T1000 (cell line): ENCODE data around the gene FASTKD1.
"Not testable (repeated sequence)": the region's sequence is repeated elsewhere in the genome, so short reads cannot be mapped to it uniquely, and the experiment has no call there.

Experiments used
- DNase-seq: peaks from one replicate; lab custom pipeline; 2025; ENCODE audit warnings: mixed read lengths; lab: John Stamatoyannopoulos, UW

FASTKD1 gene

GRCh38 chr2:169570752-169571151, 2.9 kb downstream of the FASTKD1 start:
- not testable (repeated sequence) for DNase-seq

GRCh38 chr2:169569948-169570347, 3.7 kb downstream of the FASTKD1 start:
- DNase-seq, result no peak

GRCh38 chr2:169565686-169566085, 8.0 kb downstream of the FASTKD1 start:
- no peak for DNase-seq

- no peak for DNase-seq
Observed at GRCh38 chr2:169562519-169562918, 11.1 kb downstream of the FASTKD1 start.

- not testable (repeated sequence) for DNase-seq
Observed at GRCh38 chr2:169562084-169562483, 11.6 kb downstream of the FASTKD1 start.

- DNase-seq, result no peak
Observed at GRCh38 chr2:169561364-169561763, 12.3 kb downstream of the FASTKD1 start.

GRCh38 chr2:169546756-169547155, 26.9 kb downstream of the FASTKD1 start:
- DNase-seq, result no peak

- DNase-seq, result no peak
Observed at GRCh38 chr2:169542433-169542832, 31.2 kb downstream of the FASTKD1 start.

GRCh38 chr2:169540146-169540545, 33.5 kb downstream of the FASTKD1 start:
- no peak for DNase-seq

GRCh38 chr2:169539460-169539859, 34.2 kb downstream of the FASTKD1 start:
- not testable (repeated sequence) for DNase-seq

GRCh38 chr2:169528271-169528701, 45.4 kb downstream of the FASTKD1 start:
- DNase-seq, result peak; percentile 24

- no peak for DNase-seq
Observed at GRCh38 chr2:169526451-169526850, 47.2 kb downstream of the FASTKD1 start.

GRCh38 chr2:169525434-169525833, 48.2 kb downstream of the FASTKD1 start:
- no peak for DNase-seq

GRCh38 chr2:169523681-169524080, 50.0 kb downstream of the FASTKD1 start:
- DNase-seq, result no peak

- DNase-seq, result no peak
Observed at GRCh38 chr2:169520896-169521295, 52.8 kb downstream of the FASTKD1 start.

GRCh38 chr2:169516488-169516995, 57.1 kb downstream of the FASTKD1 start:
- not testable (repeated sequence) for DNase-seq

- not testable (repeated sequence) for DNase-seq
Observed at GRCh38 chr2:169514758-169515157, 58.9 kb downstream of the FASTKD1 start.

- DNase-seq, result no peak
Observed at GRCh38 chr2:169513926-169514325, 59.7 kb downstream of the FASTKD1 start.

GRCh38 chr2:169513094-169513493, 60.6 kb downstream of the FASTKD1 start:
- no peak for DNase-seq

GRCh38 chr2:169512525-169512924, 61.1 kb downstream of the FASTKD1 start:
- no peak for DNase-seq

GRCh38 chr2:169511818-169512217, 61.8 kb downstream of the FASTKD1 start:
- no peak for DNase-seq

GRCh38 chr2:169510496-169510895, 63.2 kb downstream of the FASTKD1 start:
- DNase-seq, result no peak

- no peak for DNase-seq
Observed at GRCh38 chr2:169509955-169510354, 63.7 kb downstream of the FASTKD1 start.

GRCh38 chr2:169509298-169509885, 64.3 kb downstream of the FASTKD1 start, which contains the start of gene KLHL41:
TSS of gene KLHL41 (plus strand) at chr2:169509702. CDS start at chr2:169509779, 77 bp downstream.
- no peak for DNase-seq
